GM12874 (cell line): ENCODE data around the gene YPEL4.

Source experiments
- TF ChIP-seq, protein P1 (sequence below): IDR thresholded peaks from 2 replicates; pipeline ENCODE4 v1.5.1; 2011; ENCODE audit warnings: low read depth, mild to moderate bottlenecking, control low read depth, low read length, moderate library complexity; ENCODE audit not compliant: insufficient read depth

Gene YPEL4

DNA sequence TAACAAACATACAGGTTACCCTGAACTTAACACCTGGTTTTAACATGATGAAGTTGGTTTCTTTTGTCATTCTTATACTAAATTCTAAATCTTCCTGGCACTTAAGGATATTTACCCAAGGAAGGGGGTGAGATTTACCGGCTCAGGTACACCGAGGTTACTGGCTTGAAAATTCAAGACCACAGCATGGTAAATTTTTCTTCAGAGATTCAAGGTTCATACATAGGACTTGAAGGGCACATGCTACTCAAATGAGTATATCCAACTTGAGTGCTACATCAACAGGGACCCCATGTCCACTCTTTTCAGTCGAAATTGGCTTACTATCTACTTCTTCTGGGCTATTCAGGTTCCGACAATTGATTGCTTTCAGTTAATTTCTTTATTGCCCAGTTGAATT, 39.5 kb downstream of the YPEL4 start:
- TF ChIP-seq, protein P1, sequence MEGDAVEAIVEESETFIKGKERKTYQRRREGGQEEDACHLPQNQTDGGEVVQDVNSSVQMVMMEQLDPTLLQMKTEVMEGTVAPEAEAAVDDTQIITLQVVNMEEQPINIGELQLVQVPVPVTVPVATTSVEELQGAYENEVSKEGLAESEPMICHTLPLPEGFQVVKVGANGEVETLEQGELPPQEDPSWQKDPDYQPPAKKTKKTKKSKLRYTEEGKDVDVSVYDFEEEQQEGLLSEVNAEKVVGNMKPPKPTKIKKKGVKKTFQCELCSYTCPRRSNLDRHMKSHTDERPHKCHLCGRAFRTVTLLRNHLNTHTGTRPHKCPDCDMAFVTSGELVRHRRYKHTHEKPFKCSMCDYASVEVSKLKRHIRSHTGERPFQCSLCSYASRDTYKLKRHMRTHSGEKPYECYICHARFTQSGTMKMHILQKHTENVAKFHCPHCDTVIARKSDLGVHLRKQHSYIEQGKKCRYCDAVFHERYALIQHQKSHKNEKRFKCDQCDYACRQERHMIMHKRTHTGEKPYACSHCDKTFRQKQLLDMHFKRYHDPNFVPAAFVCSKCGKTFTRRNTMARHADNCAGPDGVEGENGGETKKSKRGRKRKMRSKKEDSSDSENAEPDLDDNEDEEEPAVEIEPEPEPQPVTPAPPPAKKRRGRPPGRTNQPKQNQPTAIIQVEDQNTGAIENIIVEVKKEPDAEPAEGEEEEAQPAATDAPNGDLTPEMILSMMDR = no peak

DNA sequence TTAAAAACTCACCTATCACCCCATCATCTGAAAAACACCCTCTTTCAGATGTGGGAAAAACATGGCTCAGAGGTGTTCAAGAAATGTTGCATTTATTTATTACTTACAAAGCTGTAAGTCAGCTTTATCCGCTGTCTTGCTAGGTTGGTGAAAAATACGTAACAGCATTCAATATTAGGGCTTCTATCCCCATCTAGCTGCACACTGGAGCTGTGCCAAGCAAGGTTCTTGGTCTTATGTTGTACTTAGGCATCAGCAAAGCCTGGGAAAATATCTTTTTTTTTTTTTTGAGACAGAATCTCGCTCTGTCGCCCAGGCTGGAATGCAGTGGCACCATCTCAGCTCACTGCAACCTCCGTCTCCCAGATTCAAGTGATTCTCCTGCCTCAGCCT, 44.7 kb downstream of the YPEL4 start:
- TF ChIP-seq, protein P1 = no peak

DNA sequence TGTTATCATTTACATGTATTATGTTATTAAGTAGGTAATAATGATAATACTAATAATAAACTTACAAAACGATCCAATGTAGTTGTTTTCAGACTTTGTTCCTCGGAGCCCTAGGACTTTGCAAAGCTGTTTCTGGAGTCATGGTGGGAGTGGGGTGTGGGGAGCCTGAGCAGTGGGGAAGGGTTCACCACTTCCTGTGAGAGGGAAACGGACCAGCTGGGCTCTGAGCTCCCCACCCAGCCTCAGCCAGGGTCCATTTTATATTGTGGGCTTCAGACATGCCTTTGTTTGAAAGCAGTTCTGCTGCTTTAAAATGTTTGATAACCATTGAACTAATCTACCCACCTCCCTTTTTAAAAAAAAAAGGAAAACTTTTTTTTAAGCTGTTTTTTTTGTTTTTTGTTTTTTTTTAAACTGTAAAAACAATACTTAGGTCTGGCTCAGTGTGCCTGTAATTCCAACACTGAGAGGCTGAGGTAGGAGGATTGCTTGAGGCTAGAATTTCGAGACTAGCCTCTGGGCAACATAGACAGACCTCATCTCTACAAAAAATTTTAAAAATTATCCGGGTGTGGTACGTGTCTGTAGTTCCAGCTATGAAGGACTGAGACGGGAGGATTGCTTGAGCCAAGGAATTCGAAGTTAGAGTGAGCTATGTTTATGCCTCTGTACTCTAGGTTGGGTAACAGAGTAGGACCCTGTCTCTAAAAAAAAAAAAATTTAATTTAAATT, 45.2 kb downstream of the YPEL4 start:
- TF ChIP-seq, protein P1 = no peak

DNA sequence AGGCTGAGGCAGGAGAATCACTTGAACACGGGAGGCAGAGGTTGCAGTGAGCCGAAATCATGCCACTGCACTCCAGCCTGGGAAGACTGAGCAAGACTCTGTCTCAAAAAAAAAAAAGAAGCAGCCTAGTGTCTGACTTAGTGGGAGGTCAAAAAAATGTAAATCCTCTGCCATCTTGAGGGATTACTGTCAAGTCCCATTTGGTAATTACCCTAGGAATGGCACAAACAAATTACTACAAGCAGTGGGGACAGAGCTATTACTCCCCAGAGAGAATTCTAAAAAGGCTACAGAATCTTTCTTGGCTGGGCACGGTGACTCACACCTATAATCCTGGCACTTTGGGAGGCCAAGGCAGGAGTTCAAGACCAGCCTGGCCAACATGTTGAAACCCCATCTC, 48.4 kb downstream of the YPEL4 start:
- TF ChIP-seq, protein P1 = no peak

DNA sequence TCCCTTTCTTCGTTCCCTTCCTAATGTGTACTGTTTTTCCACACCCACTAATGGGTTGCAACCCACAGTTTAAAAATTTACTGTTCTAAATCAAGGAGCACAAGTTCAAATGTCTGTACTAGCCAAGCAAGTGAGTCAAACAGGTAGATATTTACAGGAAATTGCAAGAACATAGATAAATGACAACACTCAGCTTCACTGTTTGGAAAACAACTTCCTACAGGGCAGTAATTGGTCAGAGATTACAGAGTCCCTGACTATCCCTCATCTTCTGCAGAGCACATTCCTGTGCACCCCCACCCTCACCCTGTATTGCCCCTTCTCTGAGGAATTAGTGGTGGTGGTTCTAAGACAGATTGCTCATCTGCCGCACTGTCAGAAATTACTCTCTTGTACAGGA, 50.3 kb downstream of the YPEL4 start:
- TF ChIP-seq, protein P1 = no peak

DNA sequence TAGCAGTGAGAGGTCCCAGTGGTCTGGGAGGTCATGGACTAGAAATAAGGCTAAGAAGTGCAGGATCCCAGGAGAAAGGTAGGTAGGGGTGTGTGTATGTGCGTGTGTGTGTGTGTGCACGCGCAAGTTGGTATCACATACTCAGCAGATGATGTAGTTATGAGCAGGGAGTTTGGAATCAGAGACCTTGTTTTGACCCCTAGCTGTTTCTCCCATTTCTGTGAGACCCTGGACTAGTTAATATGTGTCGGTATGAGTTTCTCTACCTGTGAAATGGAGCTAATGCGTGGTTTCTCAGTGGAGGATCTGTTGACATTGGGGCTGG, 50.9 kb downstream of the YPEL4 start:
- TF ChIP-seq, protein P1 = no peak

DNA sequence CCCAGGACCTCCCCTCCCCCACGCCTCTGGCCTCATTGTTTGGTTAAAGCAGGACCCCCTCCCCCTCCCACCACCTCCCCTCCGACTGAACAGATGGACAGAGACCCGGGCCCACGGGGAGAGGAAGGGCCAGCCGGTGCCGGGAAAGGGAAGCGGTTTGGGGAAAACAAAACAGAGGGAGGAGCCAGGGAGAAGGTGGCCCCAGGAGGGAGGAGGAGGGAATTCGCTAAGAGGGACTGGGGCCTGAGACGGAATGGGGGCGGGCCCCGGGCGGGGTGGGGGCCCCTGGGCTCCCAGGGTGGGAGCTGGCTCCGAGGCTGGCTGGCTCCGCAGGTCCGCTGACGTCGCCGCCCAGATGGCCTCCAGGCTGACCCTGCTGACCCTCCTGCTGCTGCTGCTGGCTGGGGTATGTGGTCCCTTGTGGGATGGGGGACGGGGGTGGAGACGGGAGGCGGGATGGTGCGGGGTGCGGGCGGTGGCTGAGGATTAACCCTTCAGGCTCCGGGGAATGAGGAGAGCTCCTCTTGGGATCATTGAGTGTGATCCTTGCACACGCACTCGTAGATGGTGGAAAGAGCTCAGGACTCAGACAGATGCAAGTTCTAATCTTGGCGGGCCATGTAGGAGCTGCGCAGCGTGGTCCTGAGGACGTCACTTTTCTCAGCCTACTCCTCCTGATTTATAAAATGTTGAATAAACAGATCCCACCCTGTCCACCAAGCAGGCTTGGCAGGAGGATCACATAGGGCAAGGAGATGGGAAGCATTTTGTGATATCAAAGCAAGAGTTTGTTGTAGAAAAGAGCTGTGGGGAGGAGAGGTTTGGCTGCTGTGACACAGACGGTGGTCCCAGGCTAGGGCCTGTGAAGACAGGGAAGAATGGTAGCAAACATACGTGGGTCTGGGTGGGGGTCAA, 51.5 kb downstream of the YPEL4 start:
- TF ChIP-seq, protein P1 = no peak
